Head of caudate nucleus (tissue), 42 donors: Measurements from ENCODE around the gene ACTN2.
A peak's percentile ranks its signal among the peaks of the same experiment; 100 is the strongest.

ENCODE experiments used
- DNase-seq, 42 donors: peaks; one replicate each; pipeline versions ENCODE4 v3.0.0 to v3.0.0-alpha.2; 2020 to 2021; ENCODE audit warnings: mixed read lengths in 7 of 42
- intact Hi-C: fragments of 100-400 bp; cut with DNase I; formaldehyde crosslinking; loops from one replicate; pipeline ENCODE4 v1.15.0; 2022

The ACTN2 gene

DNA sequence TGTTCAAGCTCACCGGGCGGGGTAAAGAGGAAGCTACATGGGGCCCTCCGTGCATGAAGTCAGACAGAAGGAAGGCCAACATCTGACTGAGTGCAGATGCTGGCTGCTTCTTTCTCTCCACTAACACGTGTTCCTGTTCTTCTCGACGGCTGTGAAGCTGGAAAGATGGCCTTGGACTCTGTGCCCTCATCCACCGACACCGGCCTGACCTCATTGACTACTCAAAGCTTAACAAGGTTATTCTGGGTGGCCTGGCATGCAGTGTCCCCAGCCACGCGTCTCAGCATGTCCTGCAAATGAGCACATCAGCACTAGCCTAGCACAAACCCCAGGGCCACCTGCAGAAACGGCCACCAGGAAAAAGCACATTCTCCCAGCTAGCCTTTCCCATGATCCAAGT lies 41.2 kb downstream of the ACTN2 start:
- DNase-seq: no peak
- intact Hi-C loops: no loop called here

DNA sequence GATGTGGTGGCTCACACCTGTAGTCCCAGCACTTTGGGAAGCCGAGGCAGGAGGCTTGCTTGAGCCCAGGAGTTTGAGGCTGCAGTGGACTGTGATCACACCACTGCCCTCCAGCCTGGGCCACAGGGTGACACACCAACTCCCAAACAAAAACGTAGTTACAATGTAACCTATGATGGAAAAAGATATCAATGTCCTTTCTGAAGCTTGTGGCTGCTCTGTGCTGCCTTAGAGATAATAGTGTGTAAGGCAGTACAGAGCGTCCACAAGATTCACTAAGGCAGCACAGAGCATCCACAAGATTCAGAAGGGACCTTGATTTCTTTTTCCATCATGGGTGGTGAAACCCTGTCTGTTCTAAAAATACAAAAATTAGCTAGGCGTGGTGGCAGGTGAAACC lies 42.5 kb downstream of the ACTN2 start:
- no peak for DNase-seq
- intact Hi-C loops: no loop called here

DNA sequence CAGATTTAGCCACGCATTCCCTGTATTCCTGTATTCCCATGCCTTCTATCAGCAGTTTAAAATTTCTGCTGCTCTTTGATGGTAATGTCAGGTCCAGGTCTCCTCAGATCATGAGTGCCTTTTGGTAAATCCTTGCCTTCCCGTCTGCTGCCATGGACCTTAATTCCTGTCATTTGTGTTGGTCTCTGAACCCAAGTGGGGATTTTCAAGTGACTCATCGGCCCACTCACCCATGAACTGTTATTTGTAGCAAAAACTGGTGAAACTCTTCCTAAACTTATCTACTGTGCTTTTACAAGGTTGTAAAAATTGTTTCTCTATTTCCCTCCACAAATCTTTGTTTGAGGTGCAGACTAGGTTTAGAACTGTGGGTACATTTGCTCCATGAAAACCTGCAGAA lies 47.4 kb downstream of the ACTN2 start:
- intact Hi-C loops: no loop called here
- DNase-seq: no peak

DNA sequence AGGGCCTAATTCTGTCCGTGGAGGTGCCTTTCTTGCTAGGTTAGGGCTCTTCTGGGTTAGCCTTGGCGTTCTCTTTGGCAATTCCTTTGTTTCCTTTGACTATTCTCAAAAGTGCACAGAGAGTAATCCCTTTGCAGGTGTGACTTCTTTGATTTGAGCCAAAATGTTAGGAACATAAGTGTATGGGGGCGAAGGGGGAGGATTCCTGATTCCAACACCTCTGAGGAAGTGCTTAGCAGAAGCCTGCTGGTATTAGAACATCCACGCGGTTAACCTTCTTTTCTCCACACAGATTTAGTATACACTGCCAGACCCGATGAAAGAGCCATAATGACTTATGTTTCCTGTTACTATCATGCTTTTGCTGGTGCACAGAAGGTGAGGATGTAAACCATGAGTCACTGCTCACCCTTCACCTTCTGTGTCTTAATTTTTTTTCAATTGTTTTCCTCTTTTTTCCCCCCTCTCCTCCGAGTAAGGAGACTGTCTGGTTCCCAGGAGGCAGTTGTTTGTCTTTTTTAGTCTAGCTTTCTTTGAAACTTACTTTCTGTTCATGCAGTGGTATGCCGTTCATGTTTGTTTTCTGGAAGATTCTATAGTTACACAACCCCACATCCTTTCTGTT lies 48.0 kb downstream of the ACTN2 start:
- intact Hi-C loops: no loop called here
- peak in 11 of 42 donors; percentile 12 to 61 (median 34) for DNase-seq

DNA sequence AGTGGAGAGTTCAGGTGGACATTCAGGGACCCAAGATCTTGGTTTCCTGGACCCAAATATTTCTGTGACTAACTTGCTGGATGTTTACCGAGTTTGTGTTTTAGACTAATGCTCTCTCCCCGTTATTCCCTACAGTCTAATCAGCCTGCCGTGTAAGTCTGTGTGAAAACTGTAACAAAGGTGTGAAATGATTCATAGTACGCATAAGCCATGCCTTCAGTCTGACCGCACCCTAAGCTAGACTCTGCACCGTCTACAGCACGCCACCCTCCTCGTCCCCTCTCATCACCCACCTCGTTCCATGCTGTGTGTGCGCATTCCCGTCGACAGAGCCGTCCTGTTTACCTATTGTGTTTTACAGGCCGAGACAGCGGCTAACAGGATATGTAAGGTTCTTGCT lies 50.5 kb downstream of the ACTN2 start:
- intact Hi-C loops: no loop called here
- DNase-seq: no peak

DNA sequence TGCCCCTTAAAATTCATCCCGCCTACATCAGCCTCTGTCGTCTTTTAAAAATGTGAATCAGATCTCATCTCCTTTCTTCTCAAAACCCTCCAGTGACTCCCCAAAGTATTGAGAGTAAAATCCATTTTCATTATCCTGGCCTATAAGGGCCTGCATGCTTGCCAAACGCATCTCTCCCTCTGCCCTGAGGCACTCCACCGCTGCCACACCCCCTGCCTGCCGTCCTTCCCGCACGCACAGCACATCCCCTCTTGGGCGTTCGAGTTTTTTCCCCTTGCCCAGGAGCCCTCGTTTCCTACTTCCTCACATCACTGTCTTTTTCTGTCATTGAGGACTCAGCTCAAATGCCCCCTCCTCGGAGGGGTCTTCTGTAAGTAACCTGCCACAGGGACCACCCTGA lies 55.5 kb downstream of the ACTN2 start:
- intact Hi-C loops: no loop called here

DNA sequence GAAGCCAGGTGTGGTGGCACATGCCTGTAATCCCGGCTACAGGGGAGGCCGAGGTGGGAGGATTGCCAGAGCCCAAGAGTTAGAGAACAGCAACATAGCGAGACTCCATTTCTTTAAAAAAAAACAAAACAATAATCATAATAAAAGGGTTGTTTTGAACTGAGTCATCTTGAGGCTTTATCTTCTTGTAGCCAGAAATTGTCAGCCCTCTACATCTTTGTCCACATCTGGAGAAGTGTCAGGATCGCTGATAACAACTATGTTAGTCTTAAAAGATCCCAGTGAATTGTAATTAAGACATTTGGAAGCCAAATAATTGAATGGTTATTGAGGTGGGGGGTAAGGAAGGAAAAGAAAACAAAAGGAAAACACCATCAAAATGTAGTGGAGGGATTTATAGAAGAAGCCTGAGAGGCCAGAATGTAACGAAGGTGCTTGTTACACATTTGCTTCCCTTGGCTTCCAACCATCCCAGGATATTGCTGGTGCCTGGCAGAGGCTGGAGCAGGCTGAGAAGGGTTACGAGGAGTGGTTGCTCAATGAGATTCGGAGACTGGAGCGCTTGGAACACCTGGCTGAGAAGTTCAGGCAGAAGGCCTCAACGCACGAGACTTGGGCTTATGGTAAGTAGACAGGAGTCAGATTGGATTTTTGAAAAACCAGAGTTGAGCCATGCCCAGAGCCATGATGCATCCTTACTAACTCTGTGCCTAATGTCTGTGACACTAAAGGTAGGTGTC lies 56.3 kb downstream of the ACTN2 start:
- intact Hi-C loops: no loop called here
- DNase-seq: no peak

More for the DNA sequence above, 55.5 kb downstream of the ACTN2 start:
- DNase-seq: no peak

DNA sequence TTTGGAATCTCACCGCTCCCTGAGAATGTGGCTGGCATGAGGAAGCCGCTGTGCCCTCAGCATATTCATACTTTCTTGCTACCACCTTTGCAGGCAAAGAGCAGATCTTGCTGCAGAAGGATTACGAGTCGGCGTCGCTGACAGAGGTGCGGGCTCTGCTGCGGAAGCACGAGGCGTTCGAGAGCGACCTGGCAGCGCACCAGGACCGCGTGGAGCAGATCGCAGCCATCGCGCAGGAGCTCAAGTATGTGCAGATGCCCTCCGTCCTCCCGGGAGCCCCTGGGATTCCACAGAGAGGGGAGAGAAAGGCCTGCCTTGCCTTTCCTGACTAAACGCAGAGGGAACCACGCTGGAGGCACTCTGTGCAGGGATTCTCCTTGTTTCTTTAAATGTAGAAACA lies 58.2 kb downstream of the ACTN2 start:
- intact Hi-C loops: no loop called here
- no peak for DNase-seq

DNA sequence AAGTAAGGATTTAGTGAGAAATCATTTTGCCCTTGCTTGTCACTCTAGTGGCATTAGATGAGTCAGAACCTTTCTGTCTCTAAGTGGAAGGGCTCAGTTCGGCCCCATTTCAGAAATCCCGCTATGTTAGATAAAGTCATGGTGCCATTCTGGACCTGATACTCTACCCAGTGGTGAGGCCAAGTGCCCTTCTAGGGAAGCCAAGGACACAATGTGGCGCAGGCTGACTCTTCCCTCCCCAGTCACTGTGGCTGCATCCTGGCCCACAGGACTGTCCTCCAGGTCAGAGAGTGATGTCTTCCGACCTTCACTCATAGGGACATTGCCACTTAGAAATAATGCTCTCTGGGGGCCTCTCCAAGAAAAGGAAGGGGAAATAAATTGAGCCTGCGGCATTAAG lies 60.5 kb downstream of the ACTN2 start:
- no peak for DNase-seq
- intact Hi-C loops: no loop called here

DNA sequence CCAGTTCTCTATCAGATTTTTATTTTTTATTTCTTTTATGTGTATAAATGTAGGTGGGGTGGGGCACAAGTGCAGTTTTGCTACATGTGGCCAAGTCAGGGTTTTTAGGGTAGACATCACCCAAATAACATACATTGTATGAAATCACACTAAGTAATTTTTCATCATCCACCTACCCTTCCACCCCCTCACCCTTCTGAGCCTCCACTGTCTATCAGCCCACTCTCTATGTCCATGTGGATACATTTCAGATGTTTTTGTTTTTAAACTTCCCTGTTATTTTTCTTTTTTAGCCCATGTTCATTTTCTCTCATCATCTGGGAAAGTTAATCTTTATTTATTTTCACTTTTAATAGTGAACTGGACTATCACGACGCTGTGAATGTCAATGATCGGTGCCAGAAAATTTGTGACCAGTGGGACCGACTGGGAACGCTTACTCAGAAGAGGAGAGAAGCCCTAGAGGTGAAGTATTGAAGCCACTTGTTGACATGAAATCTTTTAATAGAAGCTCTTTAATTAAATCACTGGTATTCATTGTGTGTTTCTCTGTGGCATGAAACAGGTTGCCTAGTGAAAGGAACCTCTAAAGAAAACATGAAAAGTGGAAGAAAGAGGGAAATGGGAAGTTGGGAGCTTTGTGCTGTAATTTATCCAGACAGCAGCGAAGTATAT lies 61.1 kb downstream of the ACTN2 start:
- intact Hi-C loops: no loop called here
- DNase-seq: no peak

DNA sequence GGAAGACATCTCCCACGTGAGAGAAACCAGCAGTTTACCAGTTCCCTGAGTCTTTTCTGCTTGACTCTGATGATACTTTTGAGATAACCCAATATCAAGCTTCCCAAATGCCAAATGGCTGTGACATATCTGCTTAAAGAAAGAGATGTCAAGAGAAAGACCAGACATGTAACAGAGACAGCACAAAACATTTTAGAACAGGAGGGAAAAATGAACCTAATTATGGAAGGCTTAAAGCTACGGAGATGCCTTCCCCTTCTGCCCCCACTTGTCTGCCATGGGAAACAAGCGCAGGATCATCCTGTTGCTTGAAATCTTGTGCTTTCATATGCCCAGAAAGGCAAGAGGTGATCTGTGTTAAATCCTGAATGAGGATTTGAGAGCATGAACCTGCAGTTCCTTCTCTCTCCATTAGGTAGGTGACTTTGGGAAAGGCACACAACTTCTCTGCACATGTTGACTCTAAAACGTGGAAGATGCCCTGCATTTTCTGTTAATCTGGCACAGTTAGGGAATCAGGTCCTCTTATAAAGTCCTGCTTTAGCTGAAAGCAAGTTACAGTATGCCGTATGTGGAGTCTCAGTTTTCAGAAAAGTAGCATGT lies 62.1 kb downstream of the ACTN2 start:
- intact Hi-C loops: no loop called here
- DNase-seq: no peak

DNA sequence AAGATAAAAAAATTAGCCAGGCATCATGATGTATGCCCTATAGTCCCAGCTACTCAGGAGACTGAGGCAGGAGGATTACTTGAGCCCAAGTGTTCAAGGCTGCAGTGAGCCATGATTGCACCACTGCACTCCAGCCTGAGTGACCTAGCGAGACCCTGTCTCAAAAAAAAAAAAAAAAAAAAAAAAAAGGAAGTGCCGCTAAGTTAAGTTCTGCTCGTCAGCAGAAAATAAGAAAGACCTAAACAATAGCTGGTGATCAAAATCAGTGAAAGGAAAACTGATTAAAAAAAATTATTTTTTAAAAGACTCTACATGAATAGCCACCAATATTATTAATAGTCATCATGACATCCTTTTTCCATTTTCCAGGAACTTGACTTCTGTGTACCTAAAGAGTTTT lies 64.6 kb downstream of the ACTN2 start:
- no peak for DNase-seq
- intact Hi-C loops: no loop called here

DNA sequence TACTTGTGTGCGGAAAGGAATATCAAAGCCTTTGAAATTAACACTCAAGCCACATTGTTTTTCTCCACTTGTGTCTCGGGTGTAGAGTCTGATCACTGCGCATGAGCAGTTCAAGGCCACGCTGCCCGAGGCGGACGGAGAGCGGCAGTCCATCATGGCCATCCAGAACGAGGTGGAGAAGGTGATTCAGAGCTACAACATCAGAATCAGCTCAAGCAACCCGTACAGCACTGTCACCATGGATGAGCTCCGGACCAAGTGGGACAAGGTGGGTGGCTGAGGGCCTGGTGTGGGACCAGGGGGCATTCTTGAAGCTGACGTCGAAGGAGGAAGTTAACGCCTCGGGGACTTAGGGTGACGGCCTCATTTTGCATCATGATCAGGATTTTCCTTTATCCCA lies 65.1 kb downstream of the ACTN2 start:
- DNase-seq: no peak
- intact Hi-C loops: no loop called here

DNA sequence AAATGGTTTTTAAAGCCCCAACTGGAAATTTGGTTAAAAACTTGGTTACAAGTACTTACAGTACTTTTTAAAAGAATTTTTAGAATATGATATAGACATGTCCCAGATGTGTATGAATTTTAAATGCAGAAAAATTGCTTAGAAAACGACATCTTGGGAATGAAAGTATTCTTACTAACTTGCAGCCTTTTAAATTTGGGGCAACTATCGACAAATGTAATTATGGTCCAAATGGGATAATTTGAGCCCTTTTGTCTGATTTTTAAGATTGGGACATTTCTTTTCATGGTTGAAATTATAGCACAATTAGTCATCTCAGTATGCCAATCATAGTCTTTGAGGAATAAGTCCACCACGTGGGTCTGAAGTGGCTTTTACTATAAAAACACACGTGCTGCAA lies 65.6 kb downstream of the ACTN2 start:
- no peak for DNase-seq
- intact Hi-C loops: no loop called here

DNA sequence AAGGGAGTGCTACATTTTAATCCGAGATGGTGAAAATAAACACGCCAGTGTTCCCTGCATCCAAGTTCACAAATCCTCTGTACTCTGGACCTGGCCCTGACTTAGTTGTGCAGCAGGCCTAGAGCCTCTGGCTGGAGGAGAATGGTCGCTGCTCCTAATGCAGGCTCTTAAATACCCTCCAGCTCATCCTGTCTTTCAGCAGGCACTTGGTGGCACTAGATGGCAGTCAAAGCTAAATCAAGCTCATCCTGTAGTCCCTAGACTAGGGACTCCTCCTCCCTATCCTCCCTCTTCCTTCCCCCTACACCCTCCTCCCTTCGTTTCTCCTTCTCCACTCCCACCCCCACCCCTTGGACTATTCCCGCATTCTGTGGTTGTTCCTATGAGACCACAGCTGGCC lies 67.2 kb downstream of the ACTN2 start:
- intact Hi-C loops: no loop called here
- peak in 15 of 42 donors; percentile 15 to 69 (median 34) for DNase-seq

DNA sequence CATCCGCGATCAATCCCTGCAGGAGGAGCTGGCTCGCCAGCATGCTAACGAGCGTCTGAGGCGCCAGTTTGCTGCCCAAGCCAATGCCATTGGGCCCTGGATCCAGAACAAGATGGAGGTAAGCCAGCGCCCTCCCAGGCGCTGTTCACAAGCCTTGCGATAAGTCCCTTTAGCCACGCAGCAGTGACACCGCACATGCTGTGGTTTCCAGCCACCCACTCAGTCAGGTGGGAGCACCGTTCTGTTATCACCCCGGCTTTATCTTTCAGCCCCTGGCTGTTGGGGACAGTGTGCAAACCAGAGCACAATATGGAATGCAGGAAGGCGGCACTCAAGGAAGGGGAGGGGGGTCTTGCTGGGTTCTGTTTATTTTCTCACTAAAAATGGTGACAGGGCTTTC lies 67.7 kb downstream of the ACTN2 start:
- DNase-seq: no peak
- intact Hi-C loops: no loop called here

DNA sequence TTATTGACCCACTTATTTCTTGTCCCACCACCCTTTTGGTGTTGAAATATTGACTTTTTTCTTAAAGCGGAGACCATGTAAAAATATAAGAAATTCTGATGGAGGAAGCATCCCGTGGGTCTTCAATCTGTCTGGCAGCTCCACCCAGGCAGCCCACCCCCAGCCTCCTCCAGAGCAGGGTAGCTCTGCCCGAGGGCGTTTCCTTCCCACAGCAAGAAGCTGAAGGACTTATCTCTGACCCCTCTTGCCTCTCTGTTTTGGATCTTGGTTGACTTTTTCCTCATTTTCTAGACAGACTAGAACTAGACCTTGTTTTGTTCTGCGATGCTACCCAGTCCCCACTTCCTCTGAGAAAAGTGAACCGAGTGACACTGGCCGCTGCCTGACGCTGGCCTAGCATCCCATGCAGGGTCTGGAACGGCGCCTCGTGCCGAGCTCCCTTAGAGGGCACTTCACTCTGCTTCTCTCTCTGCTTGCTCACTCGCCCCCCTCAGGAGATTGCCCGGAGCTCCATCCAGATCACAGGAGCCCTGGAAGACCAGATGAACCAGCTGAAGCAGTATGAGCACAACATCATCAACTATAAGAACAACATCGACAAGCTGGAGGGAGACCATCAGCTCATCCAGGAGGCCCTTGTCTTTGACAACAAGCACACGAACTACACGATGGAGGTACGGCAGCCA lies 68.4 kb downstream of the ACTN2 start:
- intact Hi-C loops: no loop called here

DNA sequence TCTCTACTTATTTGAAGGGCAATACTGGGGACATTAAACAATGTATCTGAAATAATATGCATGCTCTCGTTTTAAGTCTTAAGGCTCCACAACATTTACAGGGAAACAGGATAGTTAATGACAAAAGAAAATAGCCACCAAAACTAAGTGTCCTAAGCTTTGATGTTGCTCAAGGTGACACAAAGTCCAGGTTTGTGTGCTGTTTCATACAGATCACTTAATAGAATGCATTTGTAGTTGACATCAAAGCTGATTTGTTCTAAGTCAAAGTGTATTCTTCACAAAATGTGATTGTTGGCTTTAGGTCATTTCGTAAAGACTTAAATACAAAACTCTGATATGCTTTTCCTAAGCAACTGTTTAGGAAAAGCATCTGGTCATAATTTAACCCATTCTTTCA lies 71.3 kb downstream of the ACTN2 start:
- DNase-seq: no peak
- intact Hi-C loops: no loop called here

More for the DNA sequence above, 68.4 kb downstream of the ACTN2 start:
- no peak for DNase-seq

DNA sequence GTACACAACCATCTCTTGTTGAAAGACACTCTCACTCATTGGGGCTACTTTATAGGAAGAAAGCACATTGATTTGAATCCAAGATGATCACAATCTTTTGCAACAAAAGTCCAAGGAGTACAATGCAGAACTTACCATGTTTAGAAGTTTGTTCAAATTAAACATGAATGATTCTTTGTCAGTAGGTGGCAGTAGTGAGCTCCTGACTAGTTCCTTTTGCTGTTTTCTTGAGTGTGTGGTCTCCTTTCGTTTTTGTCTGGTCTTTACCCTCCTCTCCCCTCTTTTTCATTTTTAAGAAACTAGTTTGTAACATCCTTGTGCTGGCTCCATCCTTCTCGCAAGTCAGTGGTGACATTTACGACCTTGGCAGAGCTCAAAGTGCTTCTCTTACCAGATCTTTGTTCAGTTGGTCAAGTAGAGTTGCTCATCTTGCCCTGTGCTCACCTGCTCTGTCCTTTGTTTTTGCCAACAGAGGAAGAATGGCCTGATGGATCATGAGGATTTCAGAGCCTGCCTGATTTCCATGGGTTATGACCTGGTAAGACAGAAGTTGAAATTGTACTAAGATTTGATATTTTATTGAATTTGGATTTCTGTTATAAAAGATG lies 73.1 kb downstream of the ACTN2 start:
- intact Hi-C loops: no loop called here
- DNase-seq: no peak
